Panc1 (cell line): ENCODE results near the gene KLF16.
"Not testable (repeated sequence)": the region's sequence is repeated elsewhere in the genome, so short reads cannot be mapped to it uniquely, and the experiment has no call there.

Experiments
- POLR2AphosphoS5 ChIP-seq: IDR thresholded peaks from 2 replicates; pipeline ENCODE4 v1.6.1; 2012; ENCODE audit warnings: mild to moderate bottlenecking, low read depth, low read length, moderate library complexity
- SIN3A ChIP-seq: IDR thresholded peaks from 2 replicates; pipeline ENCODE4 v1.6.1; 2012; ENCODE audit warnings: low read depth, mild to moderate bottlenecking, low read length, moderate library complexity, borderline replicate concordance; ENCODE audit not compliant: insufficient read depth
- TF ChIP-seq, protein P1 (sequence below): fragments of 450-650 bp; IDR thresholded peaks from 2 replicates; pipeline ENCODE4 v1.5.1; 2017; ENCODE audit warnings: mild to moderate bottlenecking
- TF ChIP-seq, protein P2 (sequence below), 2 experiments: IDR thresholded peaks; 2 replicates each; pipeline ENCODE4 v1.6.1; 2011 to 2012; ENCODE audit warnings: low read depth in 2 of 2, control low read depth in 1 of 2, low read length in 1 of 2, mild to moderate bottlenecking in 1 of 2, moderate library complexity in 1 of 2; ENCODE audit not compliant: insufficient read depth in 1 of 2

DNA sequence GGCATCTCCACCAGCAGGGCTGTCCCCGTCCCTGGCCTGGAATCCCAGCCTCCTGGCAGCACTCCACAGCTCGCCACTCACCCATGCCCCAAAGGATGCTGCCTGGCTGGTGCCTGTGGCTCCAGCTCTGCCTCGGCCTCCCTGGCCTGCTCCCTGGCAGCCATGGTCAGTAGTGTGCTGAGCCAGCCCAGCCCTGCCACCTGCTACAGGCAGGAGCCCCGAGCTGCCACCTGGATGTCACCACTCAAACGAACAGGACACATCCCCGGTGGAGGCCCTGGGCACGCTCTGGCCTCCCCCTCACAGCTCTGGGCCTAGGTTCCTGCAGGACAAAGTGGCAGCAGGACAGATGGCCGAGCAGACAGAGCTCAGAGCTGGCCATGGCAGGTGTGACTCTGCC is 15.2 kb upstream of the KLF16 start:
- TF ChIP-seq, protein P1, sequence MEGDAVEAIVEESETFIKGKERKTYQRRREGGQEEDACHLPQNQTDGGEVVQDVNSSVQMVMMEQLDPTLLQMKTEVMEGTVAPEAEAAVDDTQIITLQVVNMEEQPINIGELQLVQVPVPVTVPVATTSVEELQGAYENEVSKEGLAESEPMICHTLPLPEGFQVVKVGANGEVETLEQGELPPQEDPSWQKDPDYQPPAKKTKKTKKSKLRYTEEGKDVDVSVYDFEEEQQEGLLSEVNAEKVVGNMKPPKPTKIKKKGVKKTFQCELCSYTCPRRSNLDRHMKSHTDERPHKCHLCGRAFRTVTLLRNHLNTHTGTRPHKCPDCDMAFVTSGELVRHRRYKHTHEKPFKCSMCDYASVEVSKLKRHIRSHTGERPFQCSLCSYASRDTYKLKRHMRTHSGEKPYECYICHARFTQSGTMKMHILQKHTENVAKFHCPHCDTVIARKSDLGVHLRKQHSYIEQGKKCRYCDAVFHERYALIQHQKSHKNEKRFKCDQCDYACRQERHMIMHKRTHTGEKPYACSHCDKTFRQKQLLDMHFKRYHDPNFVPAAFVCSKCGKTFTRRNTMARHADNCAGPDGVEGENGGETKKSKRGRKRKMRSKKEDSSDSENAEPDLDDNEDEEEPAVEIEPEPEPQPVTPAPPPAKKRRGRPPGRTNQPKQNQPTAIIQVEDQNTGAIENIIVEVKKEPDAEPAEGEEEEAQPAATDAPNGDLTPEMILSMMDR, result not testable (repeated sequence)
- TF ChIP-seq POLR2AphosphoS5, SIN3A: not testable (repeated sequence)
- TF ChIP-seq, protein P2, sequence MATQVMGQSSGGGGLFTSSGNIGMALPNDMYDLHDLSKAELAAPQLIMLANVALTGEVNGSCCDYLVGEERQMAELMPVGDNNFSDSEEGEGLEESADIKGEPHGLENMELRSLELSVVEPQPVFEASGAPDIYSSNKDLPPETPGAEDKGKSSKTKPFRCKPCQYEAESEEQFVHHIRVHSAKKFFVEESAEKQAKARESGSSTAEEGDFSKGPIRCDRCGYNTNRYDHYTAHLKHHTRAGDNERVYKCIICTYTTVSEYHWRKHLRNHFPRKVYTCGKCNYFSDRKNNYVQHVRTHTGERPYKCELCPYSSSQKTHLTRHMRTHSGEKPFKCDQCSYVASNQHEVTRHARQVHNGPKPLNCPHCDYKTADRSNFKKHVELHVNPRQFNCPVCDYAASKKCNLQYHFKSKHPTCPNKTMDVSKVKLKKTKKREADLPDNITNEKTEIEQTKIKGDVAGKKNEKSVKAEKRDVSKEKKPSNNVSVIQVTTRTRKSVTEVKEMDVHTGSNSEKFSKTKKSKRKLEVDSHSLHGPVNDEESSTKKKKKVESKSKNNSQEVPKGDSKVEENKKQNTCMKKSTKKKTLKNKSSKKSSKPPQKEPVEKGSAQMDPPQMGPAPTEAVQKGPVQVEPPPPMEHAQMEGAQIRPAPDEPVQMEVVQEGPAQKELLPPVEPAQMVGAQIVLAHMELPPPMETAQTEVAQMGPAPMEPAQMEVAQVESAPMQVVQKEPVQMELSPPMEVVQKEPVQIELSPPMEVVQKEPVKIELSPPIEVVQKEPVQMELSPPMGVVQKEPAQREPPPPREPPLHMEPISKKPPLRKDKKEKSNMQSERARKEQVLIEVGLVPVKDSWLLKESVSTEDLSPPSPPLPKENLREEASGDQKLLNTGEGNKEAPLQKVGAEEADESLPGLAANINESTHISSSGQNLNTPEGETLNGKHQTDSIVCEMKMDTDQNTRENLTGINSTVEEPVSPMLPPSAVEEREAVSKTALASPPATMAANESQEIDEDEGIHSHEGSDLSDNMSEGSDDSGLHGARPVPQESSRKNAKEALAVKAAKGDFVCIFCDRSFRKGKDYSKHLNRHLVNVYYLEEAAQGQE (IDR thresholded peaks at IDR 0.05; ENCODE audit: insufficient read depth in 1 of 2, low read depth in 2 of 2, low read length in 1 of 2), result not testable (repeated sequence)
